IPS-20b (cell line): ENCODE data around the gene PEX19.

Source experiments
- H3K27ac ChIP-seq: one replicate; pipeline ENCODE4 v1.5.1; 2013; ENCODE audit warnings: low read length
- H3K27me3 ChIP-seq: 2 replicates; pipeline ENCODE4 v1.6.1; 2013; ENCODE audit warnings: mild to moderate bottlenecking, low read length, inconsistent platforms; ENCODE audit not compliant: insufficient read depth
- H3K36me3 ChIP-seq: 2 replicates; pipeline ENCODE4 v1.6.1; 2013; ENCODE audit warnings: low read depth, mild to moderate bottlenecking, inconsistent platforms, low read length, moderate library complexity; ENCODE audit not compliant: insufficient read depth
- H3K4me1 ChIP-seq: 2 replicates; pipeline ENCODE4 v1.6.1; 2013; ENCODE audit warnings: mild to moderate bottlenecking, control low read depth, inconsistent platforms, low read length, moderate library complexity; ENCODE audit not compliant: insufficient read depth
- H3K4me3 ChIP-seq: 2 replicates; pipeline ENCODE4 v1.5.1; 2013; ENCODE audit warnings: mild to moderate bottlenecking, low read length, inconsistent platforms
- H3K9ac ChIP-seq: 2 replicates; pipeline ENCODE4 v1.6.1; 2013; ENCODE audit warnings: low read depth, mild to moderate bottlenecking, inconsistent platforms, low read length, moderate library complexity
- H3K9me3 ChIP-seq: 2 replicates; pipeline ENCODE4 v1.6.1; 2013; ENCODE audit warnings: mild to moderate bottlenecking, low read depth, low read length, inconsistent platforms; ENCODE audit not compliant: insufficient read depth

Gene PEX19

DNA sequence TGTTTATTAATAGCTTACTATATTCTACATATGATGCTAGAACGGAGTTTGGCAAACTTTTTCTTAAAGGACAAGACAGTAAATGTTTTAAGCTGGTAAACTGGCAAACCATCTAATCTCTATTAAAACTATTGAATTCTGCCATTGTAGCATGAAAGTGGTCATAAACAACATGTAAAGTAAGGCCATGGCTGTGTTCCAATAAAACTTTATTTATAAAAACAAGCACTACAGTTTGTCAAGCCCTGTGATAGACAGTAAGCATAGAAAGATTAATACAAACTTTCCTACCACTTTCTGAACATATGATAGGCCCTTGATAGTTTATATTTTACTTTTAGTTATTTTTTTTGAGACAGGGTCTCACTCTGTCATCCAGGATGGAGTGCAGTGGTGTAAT, 57.4 kb downstream of the PEX19 start:
- no peak overlapping the region for H3K4me3 ChIP-seq
- H3K9ac ChIP-seq = no peak overlapping the region
- no peaks in the 10 kb centered on the region for H3K9me3 ChIP-seq
- peaks cover 97% of the 10 kb centered on the region for H3K36me3 ChIP-seq
- H3K27me3 ChIP-seq = no peaks in the 10 kb centered on the region
- H3K4me1 ChIP-seq = no peaks in the 10 kb centered on the region
- no peak overlapping the region for H3K27ac ChIP-seq

DNA sequence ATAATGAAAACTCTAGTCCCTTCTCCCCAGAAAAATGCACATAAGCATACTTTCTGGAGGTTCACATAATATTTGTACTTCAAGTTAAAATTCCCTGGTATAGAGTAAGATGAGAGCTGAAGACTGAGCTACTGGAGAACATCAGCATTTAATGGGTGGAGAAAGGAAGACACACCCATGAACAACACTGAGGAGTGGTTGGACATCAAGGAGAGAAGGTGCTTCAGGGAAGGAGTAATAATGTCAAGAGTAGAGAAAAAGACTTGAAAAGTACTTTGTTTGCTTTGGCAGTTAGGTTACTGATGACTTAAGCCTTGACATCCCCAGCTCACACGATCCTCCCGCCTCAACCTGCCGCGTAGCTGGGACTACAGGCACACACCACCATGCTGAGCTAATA, 57.9 kb downstream of the PEX19 start:
- no peaks in the 10 kb centered on the region for H3K9me3 ChIP-seq
- H3K27me3 ChIP-seq = no peaks in the 10 kb centered on the region
- no peaks in the 10 kb centered on the region for H3K4me1 ChIP-seq
- H3K4me3 ChIP-seq = no peak overlapping the region
- peaks cover 99% of the 10 kb centered on the region for H3K36me3 ChIP-seq
- no peak overlapping the region for H3K27ac ChIP-seq
- no peak overlapping the region for H3K9ac ChIP-seq
